Measurements from ENCODE around the gene ITFG2. TPM values are rescaled to one million over a fixed set of nuclear protein-coding genes. Genes with fewer than 3 reads are reported as not detected.

Gene ITFG2
- total RNA-seq, 4 donors from 2014 or later, result 29.5 to 90.6 (median 48.4) TPM

DNA sequence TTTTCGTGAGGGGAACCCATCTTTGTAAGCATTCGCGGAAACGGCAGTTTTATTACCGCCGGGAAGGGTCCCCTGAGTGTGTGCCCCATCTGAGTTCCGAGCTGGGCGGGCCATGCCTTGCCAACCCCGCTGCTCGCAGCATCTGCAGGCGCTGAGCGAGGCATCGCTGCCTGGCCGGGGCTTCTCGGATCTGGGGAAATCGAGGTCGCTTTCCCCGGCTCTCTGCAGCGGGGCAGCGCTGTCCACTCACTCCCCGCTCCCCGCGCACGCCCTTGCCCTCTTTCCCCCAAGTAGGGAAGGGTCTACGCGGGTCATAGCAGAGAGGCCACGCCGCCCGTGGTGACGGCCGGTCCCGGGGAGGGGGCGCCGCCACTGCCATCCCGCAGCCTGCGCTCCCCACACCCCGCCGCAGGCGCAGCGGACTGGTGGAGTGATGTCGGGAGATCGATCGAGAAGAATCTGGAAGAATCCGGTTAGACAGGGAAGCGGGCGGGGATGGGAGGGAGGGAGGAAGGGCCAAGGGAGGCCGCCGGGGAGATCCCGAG is 18.2 kb upstream of the ITFG2 start:
- Histone ChIP-seq H3K9me3 (no peaks in the 10 kb centered on the region), H3K27ac (peak overlapping the region; percentile 90 to 93 (median 92)), H3K36me3 (peaks cover 0 to 12% (median 4%) of the 10 kb centered on the region in 4 donors), H3K27me3 (no peaks in the 10 kb centered on the region), H3K4me3 (peak overlapping the region; percentile 34 to 93 (median 88)), H3K4me1 (peaks cover 0 to 21% (median 18%) of the 10 kb centered on the region in 4 donors)
- WGBS, 2 donors (ENCODE audit: low coverage in 1 of 2), result 3 to 8% methylated on average over 8 to 43 of the region's 49 CpGs
- DNase-seq, result peak; percentile 26
- intact Hi-C loops (cut with DNase I; ENCODE audit: low total_unique reads) (no loop called here), in situ Hi-C loops (cut with MboI; ENCODE audit: low pct_ligation_motif_present in 1 of 4, low pct_unique_long_range_greater_than_20kb in 1 of 4, low sequenced_read_pairs in 3 of 4) (no loop called here)
- peak in 1 of 3 donors; percentile 14 for TF ChIP-seq POLR2AphosphoS5 (IDR thresholded peaks at IDR 0.05)
- TF ChIP-seq, protein P1, sequence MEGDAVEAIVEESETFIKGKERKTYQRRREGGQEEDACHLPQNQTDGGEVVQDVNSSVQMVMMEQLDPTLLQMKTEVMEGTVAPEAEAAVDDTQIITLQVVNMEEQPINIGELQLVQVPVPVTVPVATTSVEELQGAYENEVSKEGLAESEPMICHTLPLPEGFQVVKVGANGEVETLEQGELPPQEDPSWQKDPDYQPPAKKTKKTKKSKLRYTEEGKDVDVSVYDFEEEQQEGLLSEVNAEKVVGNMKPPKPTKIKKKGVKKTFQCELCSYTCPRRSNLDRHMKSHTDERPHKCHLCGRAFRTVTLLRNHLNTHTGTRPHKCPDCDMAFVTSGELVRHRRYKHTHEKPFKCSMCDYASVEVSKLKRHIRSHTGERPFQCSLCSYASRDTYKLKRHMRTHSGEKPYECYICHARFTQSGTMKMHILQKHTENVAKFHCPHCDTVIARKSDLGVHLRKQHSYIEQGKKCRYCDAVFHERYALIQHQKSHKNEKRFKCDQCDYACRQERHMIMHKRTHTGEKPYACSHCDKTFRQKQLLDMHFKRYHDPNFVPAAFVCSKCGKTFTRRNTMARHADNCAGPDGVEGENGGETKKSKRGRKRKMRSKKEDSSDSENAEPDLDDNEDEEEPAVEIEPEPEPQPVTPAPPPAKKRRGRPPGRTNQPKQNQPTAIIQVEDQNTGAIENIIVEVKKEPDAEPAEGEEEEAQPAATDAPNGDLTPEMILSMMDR (IDR thresholded peaks at IDR 0.05), result no peak

DNA sequence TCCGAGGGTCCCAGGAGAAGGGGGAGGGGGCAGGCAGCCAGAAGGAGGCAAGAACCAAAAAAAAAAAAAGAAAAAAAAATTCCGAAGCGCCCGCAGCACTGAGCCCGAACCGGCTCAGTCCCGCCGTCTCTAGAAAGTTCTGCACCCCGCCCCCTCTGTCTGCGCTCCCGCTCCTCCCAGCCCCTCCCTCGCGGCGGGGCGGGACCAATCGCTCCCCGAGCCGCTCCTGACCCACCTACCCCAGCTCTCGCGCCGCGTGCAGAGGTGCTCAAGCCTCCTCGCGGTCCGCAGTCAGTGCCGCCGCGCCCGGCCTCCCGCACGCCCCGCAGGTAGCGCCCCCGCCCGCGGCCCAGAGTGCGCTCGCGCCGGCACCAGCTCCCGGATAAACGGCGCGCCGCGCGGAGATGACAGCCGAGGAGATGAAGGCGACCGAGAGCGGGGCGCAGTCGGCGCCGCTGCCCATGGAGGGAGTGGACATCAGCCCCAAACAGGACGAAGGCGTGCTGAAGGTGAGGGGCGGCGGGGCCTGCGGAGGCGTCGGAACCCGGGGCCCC is 17.7 kb upstream of the ITFG2 start, which contains the start of gene FKBP4:
Gene FKBP4, plus strand, starts transcription at position 235 of the 554 bp plus-strand sequence. Its CDS starts 170 bp downstream, at position 405.
- 0% methylated on average over 31 of the region's 63 CpGs; no CpG with 5 or more reads in 1 of the 2 donors for WGBS, 2 donors (ENCODE audit: low coverage in 1 of 2)
- peak; percentile 89 to 93 (median 90) for TF ChIP-seq POLR2AphosphoS5 (IDR thresholded peaks at IDR 0.05)
- TF ChIP-seq EP300 (IDR thresholded peaks at IDR 0.05; ENCODE audit: low read depth), result no peak
- TF ChIP-seq POLR2A (IDR thresholded peaks at IDR 0.05), result peak; percentile 76
- intact Hi-C loops (cut with DNase I; ENCODE audit: low total_unique reads), result no loop called here
- Histone ChIP-seq H3K4me1 (peaks cover 0 to 21% (median 18%) of the 10 kb centered on the region in 4 donors), H3K9me3 (no peaks in the 10 kb centered on the region), H3K27me3 (no peaks in the 10 kb centered on the region), H3K36me3 (peaks cover 0 to 17% (median 7%) of the 10 kb centered on the region in 4 donors), H3K27ac (peak within 1 kb of the TSS; percentile 90 to 93 (median 92)), H3K4me3 (peak within 1 kb of the TSS; percentile 85 to 94 (median 92))
- peak; percentile 95 for DNase-seq
- in situ Hi-C loops (cut with MboI; ENCODE audit: low pct_ligation_motif_present in 1 of 4, low pct_unique_long_range_greater_than_20kb in 1 of 4, low sequenced_read_pairs in 3 of 4), result no loop called here

DNA sequence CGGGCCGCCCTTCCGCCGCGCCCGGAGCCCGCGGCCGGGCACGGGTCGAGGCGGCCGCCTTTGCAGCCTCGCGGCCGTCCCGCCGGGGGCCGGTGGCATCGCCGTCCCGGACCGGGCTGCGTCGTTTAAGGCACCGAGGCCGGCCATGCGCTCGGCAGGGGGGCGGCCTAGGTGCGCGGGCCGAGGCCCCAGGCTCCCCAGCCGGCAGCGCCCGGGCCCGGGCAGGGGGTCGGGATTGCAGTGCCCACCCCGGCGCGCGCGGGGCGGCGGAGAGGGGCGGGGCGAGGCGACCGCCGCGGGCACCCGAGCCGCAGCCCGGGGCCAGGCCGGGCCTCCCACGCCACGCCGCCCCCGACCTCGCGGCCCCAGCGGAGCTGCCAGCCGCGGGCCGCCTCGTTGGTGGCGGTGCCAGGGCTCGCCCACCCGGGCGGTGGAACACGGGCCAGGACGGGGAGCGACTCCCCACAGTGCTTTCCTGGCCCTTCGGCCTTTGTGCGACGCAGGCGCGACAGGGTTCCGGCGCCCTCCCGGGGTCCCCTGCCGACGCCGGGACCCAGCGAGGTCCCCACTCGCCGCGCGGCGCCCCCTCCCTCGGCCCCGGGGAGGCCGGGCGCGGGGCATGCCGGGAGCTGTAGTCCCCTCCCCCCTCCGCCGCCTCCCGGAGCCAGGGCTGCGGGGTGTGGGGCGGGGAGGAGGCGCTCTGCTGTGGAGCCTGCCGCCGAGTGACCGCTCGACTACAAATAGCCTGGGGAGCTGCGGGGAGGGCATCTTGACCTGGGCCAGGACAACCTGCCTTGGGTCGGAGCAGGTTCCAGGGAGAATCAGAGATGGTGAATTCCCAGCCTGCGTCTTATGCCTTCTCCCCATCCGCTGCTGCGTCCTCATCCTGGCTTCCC is 16.9 kb upstream of the ITFG2 start:
- TF ChIP-seq, protein P1 (IDR thresholded peaks at IDR 0.05), result no peak
- TF ChIP-seq POLR2AphosphoS5 (IDR thresholded peaks at IDR 0.05) (peak; percentile 31 to 57 (median 50)), POLR2A (IDR thresholded peaks at IDR 0.05) (no peak)
- no peaks in the 10 kb centered on the region for H3K27me3 ChIP-seq
- peaks cover 0 to 24% (median 9%) of the 10 kb centered on the region in 4 donors for H3K36me3 ChIP-seq
- 1% methylated on average over 73 of the region's 111 CpGs; no CpG with 5 or more reads in 1 of the 2 donors for WGBS, 2 donors (ENCODE audit: low coverage in 1 of 2)
- H3K4me1 ChIP-seq, result peaks cover 0 to 21% (median 18%) of the 10 kb centered on the region in 4 donors
- in situ Hi-C loops (cut with MboI; ENCODE audit: low pct_ligation_motif_present in 1 of 4, low pct_unique_long_range_greater_than_20kb in 1 of 4, low sequenced_read_pairs in 3 of 4) (no loop called here), intact Hi-C loops (cut with DNase I; ENCODE audit: low total_unique reads) (no loop called here)
- peak; percentile 86 for DNase-seq
- H3K4me3 ChIP-seq, result peak overlapping the region; percentile 85 to 94 (median 92)
- peak overlapping the region; percentile 90 to 93 (median 92) for H3K27ac ChIP-seq
- no peaks in the 10 kb centered on the region for H3K9me3 ChIP-seq

GRCh38 chr12:2796187-2796666 is 16.2 kb upstream of the ITFG2 start:
- intact Hi-C loops (cut with DNase I; ENCODE audit: low total_unique reads) (no loop called here), in situ Hi-C loops (cut with MboI; ENCODE audit: low pct_ligation_motif_present in 1 of 4, low pct_unique_long_range_greater_than_20kb in 1 of 4, low sequenced_read_pairs in 3 of 4) (no loop called here)
- no peak for DNase-seq
- Histone ChIP-seq H3K27me3 (no peaks in the 10 kb centered on the region), H3K36me3 (peaks cover 0 to 31% (median 12%) of the 10 kb centered on the region in 4 donors), H3K9me3 (no peaks in the 10 kb centered on the region), H3K4me3 (peak overlapping the region; percentile 85 to 94 (median 92)), H3K4me1 (peaks cover 0 to 21% (median 18%) of the 10 kb centered on the region in 4 donors), H3K27ac (peak overlapping the region; percentile 90 to 93 (median 92))
- TF ChIP-seq EP300 (IDR thresholded peaks at IDR 0.05; ENCODE audit: low read depth) (no peak), POLR2AphosphoS5 (IDR thresholded peaks at IDR 0.05) (no peak)
- WGBS, 2 donors (ENCODE audit: low coverage in 1 of 2), result 3 to 5% methylated on average over 10 to 14 of the region's 14 CpGs
